H1 (cell line): ENCODE data around the gene TBC1D12. TPM values are rescaled to one million over a fixed set of nuclear protein-coding genes. Genes with fewer than 3 reads are reported as not detected.

Experiments used
- CHD7 ChIP-seq: fragments of 300-600 bp; sonication (generic); IDR thresholded peaks from 2 replicates; pipeline ENCODE4 v1.7.1; 2012; ENCODE audit warnings: low read length, moderate library complexity, mild to moderate bottlenecking, inconsistent platforms; ENCODE audit not compliant: insufficient replicate concordance
- POLR2A ChIP-seq, 2 experiments: IDR thresholded peaks; 1 replicate in 1 of 2; 2 replicates in 1 of 2; pipeline ENCODE4 v1.6.1; 2011; ENCODE audit warnings: low read depth in 2 of 2, low read length in 2 of 2, mild to moderate bottlenecking in 2 of 2; ENCODE audit errors: control extremely low read depth in 1 of 2
- RBBP5 ChIP-seq: IDR thresholded peaks from 2 replicates; pipeline ENCODE4 v1.7.1; 2012; ENCODE audit warnings: low read depth, mild to moderate bottlenecking, inconsistent platforms, low read length, moderate library complexity, borderline replicate concordance
- RFX5 ChIP-seq: IDR thresholded peaks from 2 replicates; pipeline ENCODE4 v1.6.1; 2011; ENCODE audit warnings: low read depth, low read length, improper control_type of control experiment, borderline replicate concordance
- ZNF274 ChIP-seq: IDR thresholded peaks from 2 replicates; pipeline ENCODE4 v1.7.0; 2012; ENCODE audit warnings: low read length, borderline replicate concordance; ENCODE audit errors: extremely low read depth
- polyA plus RNA-seq, 7 experiments: library from polyadenylated mRNA; depleted of rRNA in 3 of 7; stranded (reverse) in 5 of 7; unstranded in 2 of 7; fragments of >200 nt in 5 of 7; fragments of 200-250 nt in 2 of 7; gene quantifications; 1 replicate in 5 of 7; 2 replicates in 1 of 7; 4 replicates in 1 of 7; pipeline versions ENCODE4 v1.2.1 to v1.2.3, GENCODE V29; 2011 to 2013; ENCODE audit warnings: missing spikeins in 2 of 7, mixed read lengths in 2 of 7
- total RNA-seq: library from RNA; stranded (reverse); fragmentation: NEBNext Ultra II Directional; extraction: Animal tissue kit (Norgen Biotek cat#: 25700); gene quantifications from 2 replicates; pipeline ENCODE4 v1.2.1, GENCODE V29; 2021
- TF ChIP-seq, protein P1 (sequence below): IDR thresholded peaks from 2 replicates; pipeline ENCODE4 v1.6.1; 2012; ENCODE audit warnings: inconsistent platforms

Gene TBC1D12
- total and polyA plus RNA-seq, 2 of the 8 experiments (the other 6 are each of a cell fraction or from before 2014, with no cell fraction given), result 1.1 to 3.2 TPM

DNA sequence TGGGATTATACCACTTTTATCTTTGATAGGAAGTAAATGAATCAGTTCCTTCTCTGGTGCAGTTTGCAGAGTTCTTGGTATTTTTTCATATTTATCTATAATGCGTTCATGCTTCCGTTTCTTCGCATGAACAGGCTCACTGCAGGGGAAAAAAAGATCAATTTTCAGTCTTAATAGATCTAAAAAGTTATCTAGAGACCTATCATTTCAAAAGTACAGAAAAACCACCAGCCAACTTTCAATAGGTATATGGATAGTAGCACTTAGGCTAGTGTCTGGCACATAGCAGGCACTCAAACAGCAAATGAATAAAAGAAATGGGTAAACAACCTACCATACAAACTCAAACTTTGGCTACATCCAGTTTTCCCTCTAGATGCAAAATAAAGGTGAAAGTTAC is 45.1 kb upstream of the TBC1D12 start (continued):
- TF ChIP-seq CHD7 (no peak), ZNF274 (no peak), POLR2A (IDR thresholded peaks at IDR 0.05; ENCODE audit: control extremely low read depth in 1 of 2, low read depth in 2 of 2, low read length in 2 of 2) (no peak), RBBP5 (no peak), RFX5 (no peak)
- TF ChIP-seq, protein P1, sequence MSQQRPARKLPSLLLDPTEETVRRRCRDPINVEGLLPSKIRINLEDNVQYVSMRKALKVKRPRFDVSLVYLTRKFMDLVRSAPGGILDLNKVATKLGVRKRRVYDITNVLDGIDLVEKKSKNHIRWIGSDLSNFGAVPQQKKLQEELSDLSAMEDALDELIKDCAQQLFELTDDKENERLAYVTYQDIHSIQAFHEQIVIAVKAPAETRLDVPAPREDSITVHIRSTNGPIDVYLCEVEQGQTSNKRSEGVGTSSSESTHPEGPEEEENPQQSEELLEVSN, result no peak
